ENCODE measurements around the gene SAMD4A. TPM values are rescaled to one million over a fixed set of nuclear protein-coding genes. Genes with fewer than 3 reads are reported as not detected.

The SAMD4A gene
- total RNA-seq, 4 donors from 2014 or later, result 2.9 to 19.5 (median 3.9) TPM

GRCh38 chr14:54564868-54565784 is 1.8 kb upstream of the SAMD4A start:
- H3K4me3 ChIP-seq, result peak overlapping the region; percentile 57 to 78 (median 71)
- no peaks in the 10 kb centered on the region for H3K36me3 ChIP-seq
- WGBS, 2 donors, result 0% methylated on average over 19 to 33 of the region's 69 CpGs
- no peaks in the 10 kb centered on the region for H3K9me3 ChIP-seq
- DNase-seq, result peak; percentile 13
- peak in 2 of 6 experiments; percentile 3 to 21 for TF ChIP-seq CTCF (IDR thresholded peaks at IDR 0.05)
- peak in 1 of 4 donors; percentile 71 for TF ChIP-seq POLR2A (IDR thresholded peaks at IDR 0.05)
- H3K27ac ChIP-seq, result peak overlapping the region; percentile 86 to 99 (median 94)
- intact Hi-C loops (cut with DNase I), result loop anchor here (5.0 kb wide), 2 partner anchors 127 to 207 kb away; no protein-coding TSS in a partner anchor
- peaks cover 8 to 57% (median 9%) of the 10 kb centered on the region in 3 donors for H3K4me1 ChIP-seq
- H3K27me3 ChIP-seq, result peaks cover 0 to 33% (median 0%) of the 10 kb centered on the region in 4 donors

- Histone ChIP-seq H3K4me1 (peaks cover 9 to 64% (median 14%) of the 10 kb centered on the region in 3 donors), H3K9me3 (no peaks in the 10 kb centered on the region), H3K27ac (peak overlapping the region; percentile 86 to 99 (median 94)), H3K36me3 (no peaks in the 10 kb centered on the region), H3K27me3 (peaks cover 0 to 33% (median 0%) of the 10 kb centered on the region in 4 donors), H3K4me3 (peak overlapping the region; percentile 57 to 78 (median 71))
- intact Hi-C loops (cut with DNase I), result loop anchor here (5.0 kb wide), 2 partner anchors 126 to 206 kb away; no protein-coding TSS in a partner anchor
- peak in 1 of 6 experiments; percentile 4 for TF ChIP-seq CTCF (IDR thresholded peaks at IDR 0.05)
- TF ChIP-seq POLR2A (IDR thresholded peaks at IDR 0.05), result peak in 2 of 4 donors; percentile 82 to 84
- peak; percentile 56 for DNase-seq
- 2% methylated on average over 11 to 13 of the region's 73 CpGs for WGBS, 2 donors
Measured at GRCh38 chr14:54565785-54566409, 1.0 kb upstream of the SAMD4A start.

GRCh38 chr14:54567224-54567638 is 303 bp downstream of the SAMD4A start:
- peaks cover 9 to 67% (median 14%) of the 10 kb centered on the region in 3 donors for H3K4me1 ChIP-seq
- 0% methylated on average over 1 to 13 of the region's 31 CpGs for WGBS, 2 donors
- peaks cover 0 to 33% (median 0%) of the 10 kb centered on the region in 4 donors for H3K27me3 ChIP-seq
- peak overlapping the region; percentile 86 to 99 (median 94) for H3K27ac ChIP-seq
- TF ChIP-seq CTCF (IDR thresholded peaks at IDR 0.05), result no peak
- no peak for TF ChIP-seq POLR2A (IDR thresholded peaks at IDR 0.05)
- no peak for DNase-seq
- no peaks in the 10 kb centered on the region for H3K36me3 ChIP-seq
- intact Hi-C loops (cut with DNase I), result loop anchor here (5.0 kb wide), 2 partner anchors 125 to 205 kb away; no protein-coding TSS in a partner anchor
- H3K4me3 ChIP-seq, result peak overlapping the region; percentile 57 to 78 (median 71)
- H3K9me3 ChIP-seq, result peaks cover 0 to under 1% (median 0%) of the 10 kb centered on the region in 3 donors

GRCh38 chr14:54567639-54568561 is 972 bp downstream of the SAMD4A start:
- no peak for DNase-seq
- intact Hi-C loops (cut with DNase I), result loop anchor here (5.0 kb wide), 2 partner anchors 124 to 204 kb away; no protein-coding TSS in a partner anchor
- no peaks in the 10 kb centered on the region for H3K36me3 ChIP-seq
- H3K27ac ChIP-seq, result peak overlapping the region; percentile 86 to 99 (median 94)
- peaks cover 0 to 33% (median 0%) of the 10 kb centered on the region in 4 donors for H3K27me3 ChIP-seq
- peak in 1 of 4 donors; percentile 7 for TF ChIP-seq POLR2A (IDR thresholded peaks at IDR 0.05)
- TF ChIP-seq CTCF (IDR thresholded peaks at IDR 0.05), result no peak
- 1 to 14% methylated on average over 7 of the region's 70 CpGs for WGBS, 2 donors
- H3K4me3 ChIP-seq, result peak overlapping the region; percentile 57 to 78 (median 71)
- H3K9me3 ChIP-seq, result peaks cover 0 to 7% (median 0%) of the 10 kb centered on the region in 3 donors
- H3K4me1 ChIP-seq, result peaks cover 9 to 67% (median 14%) of the 10 kb centered on the region in 3 donors

All from esophagus squamous epithelium (tissue), 5 donors.